Neural crest cell (in vitro differentiated cells): Measurements from ENCODE around the gene CYP11A1. TPM values are rescaled to one million over a fixed set of nuclear protein-coding genes. Genes with fewer than 3 reads are reported as not detected.

Experiments
- DNase-seq: peaks from one replicate; pipeline ENCODE4 v3.0.0; 2021; ENCODE audit warnings: low read depth, mixed read lengths, low spot score
- H3K27ac Mint-ChIP-seq: one replicate; pipeline ENCODE4 v1.8.0; 2021; ENCODE audit warnings: mild to moderate bottlenecking, mixed read lengths; ENCODE audit not compliant: unreplicated experiment
- H3K27me3 Mint-ChIP-seq: 2 replicates; pipeline ENCODE4 v1.8.0; 2021; ENCODE audit warnings: low read depth, mild to moderate bottlenecking, mixed read lengths
- H3K36me3 Mint-ChIP-seq: 2 replicates; pipeline ENCODE4 v1.8.0; 2021; ENCODE audit warnings: low read depth, mild to moderate bottlenecking, mixed read lengths
- H3K4me1 Mint-ChIP-seq: 2 replicates; pipeline ENCODE4 v1.8.0; 2021; ENCODE audit warnings: mixed read lengths
- H3K4me3 Mint-ChIP-seq: one replicate; pipeline ENCODE4 v1.8.0; 2021; ENCODE audit warnings: mild to moderate bottlenecking, mixed read lengths
- H3K9me3 Mint-ChIP-seq: 2 replicates; pipeline ENCODE4 v1.8.0; 2021; ENCODE audit warnings: mixed read lengths
- total RNA-seq: library from RNA; stranded (reverse); gene quantifications from 2 replicates; pipeline ENCODE4 v1.2.1, GENCODE V29; 2021
- TF ChIP-seq, protein P1 (sequence below): fragments of 200-600 bp; sonication (generic); conservative IDR thresholded peaks from 2 replicates; pipeline ENCODE4 v1.5.0; 2021; ENCODE audit warnings: antibody characterized with exemption, mild to moderate bottlenecking

Gene CYP11A1
- total RNA-seq, 1 donor from 2014 or later, result 0.77 TPM

- no peaks in the 10 kb centered on the region for H3K9me3 Mint-ChIP-seq
- H3K27me3 Mint-ChIP-seq, result no peaks in the 10 kb centered on the region
- H3K27ac Mint-ChIP-seq, result no peak overlapping the region
- H3K36me3 Mint-ChIP-seq, result no peaks in the 10 kb centered on the region
- TF ChIP-seq, protein P1, sequence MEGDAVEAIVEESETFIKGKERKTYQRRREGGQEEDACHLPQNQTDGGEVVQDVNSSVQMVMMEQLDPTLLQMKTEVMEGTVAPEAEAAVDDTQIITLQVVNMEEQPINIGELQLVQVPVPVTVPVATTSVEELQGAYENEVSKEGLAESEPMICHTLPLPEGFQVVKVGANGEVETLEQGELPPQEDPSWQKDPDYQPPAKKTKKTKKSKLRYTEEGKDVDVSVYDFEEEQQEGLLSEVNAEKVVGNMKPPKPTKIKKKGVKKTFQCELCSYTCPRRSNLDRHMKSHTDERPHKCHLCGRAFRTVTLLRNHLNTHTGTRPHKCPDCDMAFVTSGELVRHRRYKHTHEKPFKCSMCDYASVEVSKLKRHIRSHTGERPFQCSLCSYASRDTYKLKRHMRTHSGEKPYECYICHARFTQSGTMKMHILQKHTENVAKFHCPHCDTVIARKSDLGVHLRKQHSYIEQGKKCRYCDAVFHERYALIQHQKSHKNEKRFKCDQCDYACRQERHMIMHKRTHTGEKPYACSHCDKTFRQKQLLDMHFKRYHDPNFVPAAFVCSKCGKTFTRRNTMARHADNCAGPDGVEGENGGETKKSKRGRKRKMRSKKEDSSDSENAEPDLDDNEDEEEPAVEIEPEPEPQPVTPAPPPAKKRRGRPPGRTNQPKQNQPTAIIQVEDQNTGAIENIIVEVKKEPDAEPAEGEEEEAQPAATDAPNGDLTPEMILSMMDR, result no peak
- H3K4me1 Mint-ChIP-seq, result peaks cover 9% of the 10 kb centered on the region
- DNase-seq, result no peak
- H3K4me3 Mint-ChIP-seq, result no peak overlapping the region
These were observed 32.9 kb upstream of the CYP11A1 start for GRCh38 chr15:74400313-74400860.

- no peak for DNase-seq
- Mint-ChIP-seq H3K4me1 (peaks cover 9% of the 10 kb centered on the region), H3K4me3 (no peak overlapping the region), H3K9me3 (no peaks in the 10 kb centered on the region), H3K36me3 (no peaks in the 10 kb centered on the region), H3K27ac (no peak overlapping the region), H3K27me3 (no peaks in the 10 kb centered on the region)
- TF ChIP-seq, protein P1, result no peak
These were observed 32.3 kb upstream of the CYP11A1 start for GRCh38 chr15:74399511-74400312.

GRCh38 chr15:74399100-74399499 is 31.7 kb upstream of the CYP11A1 start:
- Mint-ChIP-seq H3K27ac (no peak overlapping the region), H3K4me1 (peaks cover 6% of the 10 kb centered on the region), H3K27me3 (no peaks in the 10 kb centered on the region), H3K36me3 (no peaks in the 10 kb centered on the region), H3K9me3 (no peaks in the 10 kb centered on the region), H3K4me3 (no peak overlapping the region)
- DNase-seq, result no peak
- TF ChIP-seq, protein P1, result no peak

DNA sequence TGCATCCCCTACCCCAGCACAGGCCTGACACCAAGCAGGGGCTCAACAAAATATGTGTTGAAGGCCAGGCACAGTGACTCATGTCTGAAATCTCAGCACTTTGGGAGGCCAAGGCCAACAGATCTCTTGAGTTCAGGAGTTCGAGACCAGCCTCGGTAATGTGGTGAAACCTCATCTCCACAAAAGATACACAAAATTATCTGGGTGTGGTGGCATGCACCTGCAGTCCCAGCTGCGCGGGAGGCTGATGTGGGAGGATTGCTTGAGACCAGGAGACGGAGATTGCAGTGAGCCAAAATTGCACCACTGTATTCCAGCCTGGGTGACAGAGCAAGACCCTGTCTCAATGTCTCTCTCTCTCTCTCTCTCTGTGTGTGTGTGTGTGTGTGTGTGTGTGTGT is 30.7 kb upstream of the CYP11A1 start:
- Mint-ChIP-seq H3K4me3 (no peak overlapping the region), H3K27ac (no peak overlapping the region)

DNA sequence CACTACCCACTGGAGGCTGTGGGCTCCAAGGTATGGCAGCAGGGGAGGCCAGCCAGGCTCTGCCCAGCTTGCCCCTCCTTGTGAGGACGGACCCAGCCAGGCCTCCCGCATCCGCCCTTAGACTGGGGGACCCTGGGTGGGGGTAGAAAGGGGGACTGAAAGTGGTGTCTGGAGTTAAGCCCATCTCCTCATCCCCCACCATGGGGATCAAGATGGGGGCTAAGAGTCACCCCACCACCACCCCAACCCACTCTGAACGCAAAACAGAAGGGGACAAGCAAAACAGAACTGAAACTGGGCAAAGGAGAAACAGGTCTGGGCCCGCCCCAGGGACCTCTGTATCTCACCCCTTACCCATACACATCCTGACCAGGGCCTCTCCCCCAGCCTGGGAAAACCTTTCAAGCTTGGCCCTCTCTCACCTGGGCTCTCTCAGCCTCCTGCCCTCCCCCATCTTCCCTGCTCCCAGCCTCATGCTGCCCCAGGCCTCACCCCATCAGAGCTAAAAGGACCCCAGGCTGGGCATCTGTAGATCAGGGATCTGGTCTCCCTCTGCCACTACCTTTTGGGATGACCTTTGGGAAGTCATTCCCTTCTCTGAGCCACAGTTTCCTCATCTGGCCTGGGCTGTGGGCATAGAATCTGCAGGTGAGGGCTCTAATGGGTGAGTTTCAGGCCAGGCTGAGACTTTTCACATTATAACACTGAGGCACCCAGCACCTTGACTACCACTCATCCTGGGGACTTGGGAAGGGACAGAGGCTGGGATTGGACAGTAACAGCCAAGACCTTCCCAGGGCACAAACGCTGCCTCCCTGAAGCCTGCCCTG is 30.0 kb upstream of the CYP11A1 start:
- Mint-ChIP-seq H3K9me3 (no peaks in the 10 kb centered on the region), H3K27me3 (no peaks in the 10 kb centered on the region), H3K27ac (no peak overlapping the region), H3K4me3 (no peak overlapping the region), H3K36me3 (no peaks in the 10 kb centered on the region), H3K4me1 (peaks cover 5% of the 10 kb centered on the region)
- no peak for DNase-seq
- TF ChIP-seq, protein P1, result no peak

More for the DNA sequence above, 30.7 kb upstream of the CYP11A1 start:
- Mint-ChIP-seq H3K36me3 (no peaks in the 10 kb centered on the region), H3K27me3 (no peaks in the 10 kb centered on the region), H3K4me1 (no peaks in the 10 kb centered on the region), H3K9me3 (no peaks in the 10 kb centered on the region)
- DNase-seq, result no peak
- TF ChIP-seq, protein P1, result no peak
